Naive thymus-derived CD4-positive, alpha-beta T cell (primary cell): ENCODE results near the gene CXorf38. TPM values are rescaled to one million over a fixed set of nuclear protein-coding genes. Genes with fewer than 3 reads are reported as not detected.

Source experiments
- ATAC-seq: fragments of 150-1000 bp; cut with Tn5 transposase; 2 replicates; pipeline ENCODE4 v1.10.0; 2021; ENCODE audit warnings: mild to moderate bottlenecking, moderate library complexity
- CTCF ChIA-PET: fragments of 350-600 bp; sonication (Branson Sonifier 250); formaldehyde crosslinking; loops from one replicate; lab custom pipeline; 2021; ENCODE audit warnings: antibody characterized with exemption; lab: Charles Lee
- POLR2A ChIA-PET: fragments of 350-600 bp; sonication (Branson Sonifier 250); formaldehyde crosslinking; loops from one replicate; lab custom pipeline; 2021; ENCODE audit warnings: antibody characterized with exemption, inconsistent platforms; lab: Charles Lee
- DNase-seq, 9 donors: peaks; one replicate each; pipeline versions ENCODE4 v3.0.0 to v3.0.0-alpha.2; 2020 to 2022; ENCODE audit warnings: mixed read lengths in 1 of 9
- H3K27ac ChIP-seq: one replicate; pipeline ENCODE4 v1.7.0; 2013; ENCODE audit warnings: mild to moderate bottlenecking, low read depth, low read length, moderate library complexity
- H3K27me3 ChIP-seq, 2 donors: one replicate each; pipeline ENCODE4 v1.7.0; 2013; ENCODE audit warnings: low read length in 2 of 2, mild to moderate bottlenecking in 2 of 2, moderate library complexity in 2 of 2; ENCODE audit not compliant: control insufficient read depth in 2 of 2, insufficient read depth in 2 of 2
- H3K36me3 ChIP-seq, 3 experiments: 1 replicate in 2 of 3; 2 replicates in 1 of 3; pipeline ENCODE4 v1.7.0; 2013; ENCODE audit warnings: low read length in 3 of 3, mild to moderate bottlenecking in 3 of 3, moderate library complexity in 1 of 3; ENCODE audit not compliant: insufficient read depth in 3 of 3, control insufficient read depth in 2 of 3
- H3K4me1 ChIP-seq, 2 donors: one replicate each; pipeline ENCODE4 v1.7.0; 2013; ENCODE audit warnings: low read length in 2 of 2, mild to moderate bottlenecking in 2 of 2, moderate library complexity in 1 of 2; ENCODE audit not compliant: control insufficient read depth in 2 of 2, insufficient read depth in 2 of 2
- H3K4me3 ChIP-seq: 2 replicates; pipeline ENCODE4 v1.7.0; 2013; ENCODE audit warnings: mild to moderate bottlenecking, low read length
- H3K9me3 ChIP-seq, 3 experiments: 1 replicate in 2 of 3; 2 replicates in 1 of 3; pipeline ENCODE4 v1.7.0; 2013; ENCODE audit warnings: low read length in 3 of 3; ENCODE audit not compliant: control insufficient read depth in 2 of 3
- H3K27ac Mint-ChIP-seq, 9 donors: one replicate each; pipeline ENCODE4 v1.8.0; 2020 to 2022; ENCODE audit warnings: mixed read lengths in 9 of 9, mild to moderate bottlenecking in 8 of 9, moderate library complexity in 5 of 9, inconsistent platforms in 2 of 9
- H3K27me3 Mint-ChIP-seq, 5 donors: one replicate each; pipeline ENCODE4 v1.8.0; 2021 to 2022; ENCODE audit warnings: mixed read lengths in 5 of 5, mild to moderate bottlenecking in 1 of 5
- H3K36me3 Mint-ChIP-seq, 5 donors: one replicate each; pipeline ENCODE4 v1.8.0; 2020 to 2022; ENCODE audit warnings: mixed read lengths in 5 of 5, mild to moderate bottlenecking in 3 of 5, inconsistent platforms in 1 of 5
- H3K4me1 Mint-ChIP-seq, 7 donors: one replicate each; pipeline ENCODE4 v1.8.0; 2020 to 2022; ENCODE audit warnings: mixed read lengths in 7 of 7, mild to moderate bottlenecking in 3 of 7, inconsistent platforms in 1 of 7
- H3K4me3 Mint-ChIP-seq, 10 donors: one replicate each; pipeline ENCODE4 v1.8.0; 2020 to 2022; ENCODE audit warnings: mild to moderate bottlenecking in 10 of 10, mixed read lengths in 10 of 10, moderate library complexity in 6 of 10, inconsistent platforms in 2 of 10
- H3K9me3 Mint-ChIP-seq, 11 donors: one replicate each; pipeline ENCODE4 v1.8.0; 2020 to 2022; ENCODE audit warnings: mixed read lengths in 11 of 11, mild to moderate bottlenecking in 4 of 11, inconsistent platforms in 1 of 11, moderate library complexity in 1 of 11
- intact Hi-C, 2 donors: fragments of 100-400 bp; cut with micrococcal nuclease; formaldehyde crosslinking; loops; one replicate each; pipeline ENCODE4 v1.15.1; 2023
- polyA plus RNA-seq, 2 donors: library from polyadenylated mRNA; unstranded; fragments of 300-500 nt; fragmentation: Illumina TruSeq; gene quantifications; one replicate each; pipeline ENCODE4 v1.2.3, GENCODE V29; 2021
- total RNA-seq, 6 experiments: library from RNA in 5 of 6; stranded (reverse) in 5 of 6; gene quantifications; 1 replicate in 5 of 6; 2 replicates in 1 of 6; pipeline ENCODE4 v1.2.3 and lab custom pipeline; 2021 to 2026

Gene CXorf38
- total RNA-seq = 10 to 100 TPM; 15.0 to 25.4 (median 22.2) TPM
- polyA plus RNA-seq = 10 to 100 TPM; 34.7 to 34.8 TPM
- 33.9 reads per million, percentile 63 among the genes with 10 or more reads in this experiment for total RNA-seq (lab: John Stamatoyannopoulos, UW)

- Mint-ChIP-seq H3K27me3 (no peaks in the 10 kb centered on the region), H3K27ac (peak within 1 kb of the TSS; percentile 88 to 99 (median 95)), H3K4me3 (peak within 1 kb of the TSS; percentile 89 to 96 (median 94)), H3K9me3 (no peaks in the 10 kb centered on the region), H3K4me1 (peaks cover 16 to 51% (median 31%) of the 10 kb centered on the region in 7 donors), H3K36me3 (peaks cover 0 to 16% (median 8%) of the 10 kb centered on the region in 5 donors)
- H3K9me3 ChIP-seq = no peaks in the 10 kb centered on the region
- H3K4me3 ChIP-seq = peak within 1 kb of the TSS; percentile 73
- ATAC-seq = peak; percentile 85
- DNase-seq = peak; percentile 86 to 99 (median 95)
- ChIA-PET CTCF (interaction anchor here (0.8 kb wide), 1 partner anchor 468 kb away, joined by 3 read pairs; no protein-coding TSS in a partner anchor), POLR2A (interaction anchor here (0.7 to 2.3 kb wide), 2 partner anchors 67 to 88 kb away, joined by 3 to 9 read pairs; partner anchors contain the start of genes ATP6AP2 and MED14)
- H3K4me1 ChIP-seq = peaks cover 3 to 19% of the 10 kb centered on the region in 2 donors
- H3K27ac ChIP-seq = peak within 1 kb of the TSS; percentile 89
- no peaks in the 10 kb centered on the region for H3K27me3 ChIP-seq
- intact Hi-C loops = loop anchor here (1.0 to 10.0 kb wide), 12 partner anchors 67 to 1843 kb away; partner anchors contain the start of genes ATP6AP2 (in 2 of the 2), BCOR (in 1 of the 2), DDX3X (in 1 of the 2) and MED14 (in 1 of the 2)
- peaks cover 0 to under 1% (median 0%) of the 10 kb centered on the region in 3 experiments for H3K36me3 ChIP-seq
These were observed at the start of gene CXorf38 for GRCh38 chrX:40647307-40648197. TSS of gene CXorf38 (minus strand) at chrX:40647561. CDS start at chrX:40647520, 41 bp downstream.

DNA sequence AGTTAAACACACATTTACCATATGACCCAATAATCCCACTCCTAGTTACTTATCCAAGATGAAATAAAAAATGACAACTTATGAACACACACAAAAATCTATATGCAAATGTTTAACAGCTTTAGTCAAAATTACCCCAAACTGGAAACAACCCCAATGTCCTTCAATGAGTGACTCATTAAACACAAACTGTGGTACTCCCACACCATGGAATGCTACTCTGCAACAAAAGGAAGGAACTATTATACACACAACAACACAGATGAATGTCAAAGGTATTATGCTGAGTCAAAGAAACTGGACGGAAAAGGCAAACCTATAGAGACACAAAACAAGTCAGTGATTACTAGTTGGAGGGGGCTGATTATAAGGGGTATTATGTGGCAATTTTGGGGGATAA is 47.4 kb upstream of the CXorf38 start:
- Histone ChIP-seq H3K9me3 (no peaks in the 10 kb centered on the region), H3K27ac (no peak overlapping the region), H3K27me3 (no peaks in the 10 kb centered on the region), H3K4me3 (no peak overlapping the region), H3K36me3 (peaks cover 0 to 22% (median 4%) of the 10 kb centered on the region in 3 experiments), H3K4me1 (no peaks in the 10 kb centered on the region)
- Mint-ChIP-seq H3K4me3 (no peak overlapping the region), H3K27me3 (no peaks in the 10 kb centered on the region), H3K4me1 (no peaks in the 10 kb centered on the region), H3K27ac (peak overlapping the region in 2 of 9 donors; percentile 23 to 27), H3K9me3 (no peaks in the 10 kb centered on the region), H3K36me3 (peaks cover 0 to 68% (median 15%) of the 10 kb centered on the region in 5 donors)
- ChIA-PET CTCF (no interaction called here), POLR2A (no interaction called here)
- DNase-seq = no peak
- intact Hi-C loops = no loop called here
- no peak for ATAC-seq

DNA sequence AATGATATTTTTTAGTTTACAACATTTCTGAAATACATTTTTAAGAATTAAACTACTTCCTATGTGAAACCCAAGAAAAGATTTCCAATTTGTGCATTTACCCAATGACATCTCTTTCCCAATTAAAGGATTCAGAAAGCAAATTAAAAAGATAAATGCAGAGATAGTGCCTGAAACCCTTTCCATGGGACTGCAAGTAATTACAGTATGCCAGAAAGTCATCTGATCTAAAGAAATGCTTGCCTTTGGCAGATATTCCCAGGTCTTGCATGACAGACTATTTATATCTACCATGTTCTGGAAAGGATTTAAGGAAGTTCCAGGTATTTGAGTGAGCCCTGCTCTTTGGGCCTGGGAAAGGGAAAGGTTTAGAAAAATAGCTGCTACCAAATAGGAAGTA is 41.6 kb upstream of the CXorf38 start:
- Histone ChIP-seq H3K36me3 (peaks cover 0 to 35% (median 4%) of the 10 kb centered on the region in 3 experiments), H3K9me3 (no peaks in the 10 kb centered on the region), H3K4me1 (no peaks in the 10 kb centered on the region), H3K27me3 (no peaks in the 10 kb centered on the region), H3K4me3 (no peak overlapping the region), H3K27ac (no peak overlapping the region)
- DNase-seq (no peak), ATAC-seq (no peak)
- no peaks in the 10 kb centered on the region for H3K27me3 Mint-ChIP-seq
- H3K4me3 Mint-ChIP-seq = no peak overlapping the region
- CTCF ChIA-PET = interaction anchor here (0.7 kb wide), 1 partner anchor 29 kb away, joined by 3 read pairs; no protein-coding TSS in a partner anchor
- peaks cover 5 to 26% (median 17%) of the 10 kb centered on the region in 7 donors for H3K4me1 Mint-ChIP-seq
- no peaks in the 10 kb centered on the region for H3K9me3 Mint-ChIP-seq
- peak overlapping the region in 1 of 9 donors; percentile 12 for H3K27ac Mint-ChIP-seq
- POLR2A ChIA-PET = interaction anchor here (1.2 kb wide), 1 partner anchor 46 kb away, joined by 6 read pairs; the partner anchor contains the start of gene MED14
- H3K36me3 Mint-ChIP-seq = peaks cover 9 to 59% (median 19%) of the 10 kb centered on the region in 5 donors
- intact Hi-C loops = no loop called here

DNA sequence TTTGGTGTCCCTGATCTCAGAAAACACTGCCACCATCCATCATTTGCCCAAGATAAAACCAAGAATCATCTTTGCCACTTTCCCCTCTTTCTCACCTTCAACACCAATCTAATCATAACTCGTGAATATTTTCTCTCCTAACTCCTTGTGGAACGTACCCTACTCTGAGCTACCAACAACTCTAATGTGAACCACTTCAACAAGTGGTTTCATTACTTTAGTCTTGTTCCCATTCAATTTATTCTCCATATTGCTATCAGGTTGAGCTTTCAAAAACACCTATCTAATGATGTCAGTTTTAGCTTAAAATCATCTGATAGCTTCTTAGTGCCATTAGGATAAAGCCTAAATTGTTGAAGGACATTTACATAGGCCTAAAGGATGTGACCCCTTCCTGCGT is 39.8 kb upstream of the CXorf38 start:
- Mint-ChIP-seq H3K27ac (peak overlapping the region in 5 of 9 donors; percentile 6 to 68 (median 60)), H3K27me3 (no peaks in the 10 kb centered on the region), H3K4me1 (peaks cover 5 to 26% (median 17%) of the 10 kb centered on the region in 7 donors), H3K4me3 (no peak overlapping the region), H3K36me3 (peaks cover 9 to 54% (median 16%) of the 10 kb centered on the region in 5 donors), H3K9me3 (no peaks in the 10 kb centered on the region)
- ChIA-PET CTCF (interaction anchor here (1.5 kb wide), 1 partner anchor 493 kb away, joined by 4 read pairs; no protein-coding TSS in a partner anchor), POLR2A (interaction anchor here (0.6 kb wide), 1 partner anchor 36 kb away, joined by 3 read pairs; no protein-coding TSS in a partner anchor)
- DNase-seq = no peak
- Histone ChIP-seq H3K27me3 (no peaks in the 10 kb centered on the region), H3K9me3 (no peaks in the 10 kb centered on the region), H3K4me1 (no peaks in the 10 kb centered on the region), H3K27ac (no peak overlapping the region), H3K36me3 (peaks cover 0 to 39% (median 4%) of the 10 kb centered on the region in 3 experiments), H3K4me3 (no peak overlapping the region)
- intact Hi-C loops = no loop called here
- ATAC-seq = no peak

DNA sequence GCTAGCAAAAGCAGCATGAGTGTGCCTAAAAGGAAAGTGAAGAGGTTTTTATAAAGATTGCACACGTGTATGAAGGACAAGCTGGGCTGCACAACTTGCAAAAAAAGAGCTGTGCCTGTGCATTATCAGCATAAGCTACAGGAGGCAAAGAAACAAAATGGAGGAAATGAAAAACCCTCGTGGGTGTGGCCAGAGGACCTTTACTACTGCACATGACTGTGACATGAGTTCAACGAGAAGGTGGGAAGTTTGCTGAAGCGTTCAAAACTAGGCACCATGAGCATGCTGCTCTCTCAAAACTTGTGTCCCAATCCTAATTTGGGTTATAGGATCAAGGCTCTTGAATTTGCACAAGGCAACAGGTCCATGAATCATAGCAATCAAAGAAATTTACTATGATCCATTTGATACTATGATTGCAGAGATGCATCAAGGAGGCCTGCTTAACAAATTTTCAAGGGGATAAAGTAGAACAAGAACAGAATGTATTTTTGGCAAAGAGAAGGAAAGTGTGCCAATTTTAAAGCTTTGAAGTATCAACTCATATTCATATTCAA is 38.1 kb upstream of the CXorf38 start:
- peaks cover 5 to 26% (median 17%) of the 10 kb centered on the region in 7 donors for H3K4me1 Mint-ChIP-seq
- no peaks in the 10 kb centered on the region for H3K4me1 ChIP-seq
- ATAC-seq (no peak), DNase-seq (no peak)
- H3K27me3 Mint-ChIP-seq = no peaks in the 10 kb centered on the region
- intact Hi-C loops = no loop called here
- H3K9me3 Mint-ChIP-seq = no peaks in the 10 kb centered on the region
- peaks cover 4 to 34% (median 4%) of the 10 kb centered on the region in 3 experiments for H3K36me3 ChIP-seq
- ChIA-PET POLR2A (no interaction called here), CTCF (interaction anchor here (0.6 to 1.5 kb wide), 2 partner anchors 429 to 495 kb away, joined by 3 to 4 read pairs; no protein-coding TSS in a partner anchor)
- no peaks in the 10 kb centered on the region for H3K9me3 ChIP-seq
- peaks cover 9 to 56% (median 15%) of the 10 kb centered on the region in 5 donors for H3K36me3 Mint-ChIP-seq
- peak overlapping the region in 5 of 9 donors; percentile 21 to 57 (median 32) for H3K27ac Mint-ChIP-seq
- H3K4me3 ChIP-seq = no peak overlapping the region
- H3K27me3 ChIP-seq = no peaks in the 10 kb centered on the region
- no peak overlapping the region for H3K4me3 Mint-ChIP-seq
- no peak overlapping the region for H3K27ac ChIP-seq

GRCh38 chrX:40684092-40684491 is 36.7 kb upstream of the CXorf38 start:
- H3K27ac Mint-ChIP-seq = peak overlapping the region in 1 of 9 donors; percentile 48
- CTCF ChIA-PET = interaction anchor here (0.7 kb wide), 1 partner anchor 113 kb away, joined by 3 read pairs; no protein-coding TSS in a partner anchor
- peaks cover 9 to 67% (median 15%) of the 10 kb centered on the region in 5 donors for H3K36me3 Mint-ChIP-seq

More at GRCh38 chrX:40684092-40684491, 36.7 kb upstream of the CXorf38 start:
- no peaks in the 10 kb centered on the region for H3K4me1 ChIP-seq
- H3K4me1 Mint-ChIP-seq = peaks cover 5 to 26% (median 17%) of the 10 kb centered on the region in 7 donors
- no peaks in the 10 kb centered on the region for H3K27me3 ChIP-seq
- no peaks in the 10 kb centered on the region for H3K9me3 ChIP-seq
- no peak overlapping the region for H3K27ac ChIP-seq
- intact Hi-C loops = no loop called here
- ATAC-seq (no peak), DNase-seq (no peak)
- H3K9me3 Mint-ChIP-seq = no peaks in the 10 kb centered on the region
- POLR2A ChIA-PET = no interaction called here
- no peak overlapping the region for H3K4me3 Mint-ChIP-seq
- H3K36me3 ChIP-seq = peaks cover 4 to 44% (median 9%) of the 10 kb centered on the region in 3 experiments
- no peak overlapping the region for H3K4me3 ChIP-seq
- H3K27me3 Mint-ChIP-seq = no peaks in the 10 kb centered on the region
